ENCODE data around the gene ZSWIM9. TPM values are rescaled to one million over a fixed set of nuclear protein-coding genes. Genes with fewer than 3 reads are reported as not detected.

Gene ZSWIM9
- total RNA-seq, 1 donor from 2014 or later, result 6.9 TPM

Other genes starting within 250 kb of the ZSWIM9 start
- not detected for gene BSPH1, start 178.5 kb upstream of the ZSWIM9 start, total RNA-seq
- gene ELSPBP1, start 176.0 kb upstream of the ZSWIM9 start, total RNA-seq, result not detected
- not detected for gene CABP5, start 126.6 kb upstream of the ZSWIM9 start, total RNA-seq
- gene PLA2G4C, start 59.9 kb upstream of the ZSWIM9 start, total RNA-seq, result 61.8 TPM
- gene LIG1, start 336 bp upstream of the ZSWIM9 start, total RNA-seq, result 5.2 TPM
- 26.1 TPM for gene CARD8, start 85.2 kb downstream of the ZSWIM9 start, total RNA-seq
- gene ZNF114, start 99.4 kb downstream of the ZSWIM9 start, total RNA-seq, result 0.35 TPM
- 47.3 TPM for gene EMP3, start 154.9 kb downstream of the ZSWIM9 start, total RNA-seq
- 50.2 TPM for gene TMEM143, start 193.3 kb downstream of the ZSWIM9 start, total RNA-seq
- gene SYNGR4, start 193.7 kb downstream of the ZSWIM9 start, total RNA-seq, result not detected
- gene KDELR1, start 220.9 kb downstream of the ZSWIM9 start, total RNA-seq, result 70.1 TPM
- gene GRIN2D, start 223.0 kb downstream of the ZSWIM9 start, total RNA-seq, result 0.70 TPM